Thymus (tissue), 11 donors: Measurements from ENCODE around the gene ANAPC1. TPM values are rescaled to one million over a fixed set of nuclear protein-coding genes. Genes with fewer than 3 reads are reported as not detected.
"Not testable (repeated sequence)": the region's sequence is repeated elsewhere in the genome, so short reads cannot be mapped to it uniquely, and the experiment has no call there.

Source experiments
- DNase-seq, 9 donors: peaks; one replicate each; pipeline ENCODE4 v3.0.0-alpha.2; 2013; ENCODE audit warnings: low spot score in 9 of 9, low read depth in 6 of 9, missing footprints in 1 of 9
- H3K27ac ChIP-seq, 2 donors: one replicate each; pipeline ENCODE4 v1.5.1; 2013; ENCODE audit warnings: control low read depth in 1 of 2, low read depth in 1 of 2, low read length in 1 of 2, mild to moderate bottlenecking in 1 of 2, moderate library complexity in 1 of 2
- H3K27me3 ChIP-seq, 2 donors: one replicate each; pipeline ENCODE4 v1.5.1; 2013; ENCODE audit warnings: low read length in 1 of 2; ENCODE audit not compliant: control insufficient read depth in 2 of 2, insufficient read depth in 1 of 2
- H3K36me3 ChIP-seq, 2 donors: one replicate each; pipeline ENCODE4 v1.5.1; 2013; ENCODE audit warnings: low read length in 1 of 2, mild to moderate bottlenecking in 1 of 2, moderate library complexity in 1 of 2; ENCODE audit not compliant: control insufficient read depth in 2 of 2, insufficient read depth in 2 of 2
- H3K4me1 ChIP-seq, 2 donors: one replicate each; pipeline ENCODE4 v1.5.1; 2013; ENCODE audit warnings: low read length in 2 of 2; ENCODE audit not compliant: control insufficient read depth in 2 of 2, insufficient read depth in 2 of 2
- H3K4me3 ChIP-seq, 2 donors: one replicate each; pipeline ENCODE4 v1.5.1; 2013; ENCODE audit warnings: low read length in 2 of 2, control low read depth in 1 of 2, mild to moderate bottlenecking in 1 of 2
- H3K9me3 ChIP-seq, 2 donors: one replicate each; pipeline ENCODE4 v1.5.1; 2013; ENCODE audit warnings: low read length in 1 of 2, mild to moderate bottlenecking in 1 of 2; ENCODE audit not compliant: control insufficient read depth in 2 of 2, insufficient read depth in 1 of 2
- WGBS: extraction: QIAGEN DNeasy Blood & Tissue Kit; methylation state at CpG from one replicate; pipeline ENCODE4 v1.1.7; 2013; 5-methylcytosine and 5-hydroxymethylcytosine counted together
- polyA plus RNA-seq: library from polyadenylated mRNA; stranded (reverse); fragments of 200-250 nt; gene quantifications from one replicate; pipeline ENCODE4 v1.2.3, GENCODE V29; 2013
- total RNA-seq: library from RNA; stranded (reverse); fragments of 120-200 nt; gene quantifications from one replicate; pipeline ENCODE4 v1.2.4, GENCODE V29; 2013
- donor health status: healthy.

The ANAPC1 gene
- total and polyA plus RNA-seq, 2 donors, result 9.7 to 34.1 TPM

DNA sequence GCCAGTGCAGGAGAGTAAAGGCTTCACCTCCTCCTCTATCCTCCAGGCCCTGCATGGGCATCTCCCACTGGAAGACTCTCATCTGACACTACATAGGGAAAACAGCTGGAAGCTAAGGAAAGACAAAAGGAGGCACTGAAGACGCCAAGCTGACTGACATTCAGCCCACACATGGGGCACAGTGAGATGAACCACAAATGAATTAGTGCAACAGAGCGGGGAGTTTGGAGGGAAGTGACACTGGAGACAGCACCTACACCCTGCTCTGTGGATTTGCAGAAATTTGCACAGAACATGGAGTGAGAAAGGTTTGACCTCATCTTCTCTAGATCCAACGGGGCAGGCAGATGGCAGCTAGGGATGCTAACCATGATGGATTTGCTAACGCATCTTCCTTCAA, 119.8 kb downstream of the ANAPC1 start:
- WGBS, result 98% methylated on average over 4 of the region's 4 CpGs
- H3K27me3 ChIP-seq, H3K36me3 ChIP-seq, H3K27ac ChIP-seq, H3K4me1 ChIP-seq, H3K9me3 ChIP-seq, DNase-seq, H3K4me3 ChIP-seq: not testable (repeated sequence)

DNA sequence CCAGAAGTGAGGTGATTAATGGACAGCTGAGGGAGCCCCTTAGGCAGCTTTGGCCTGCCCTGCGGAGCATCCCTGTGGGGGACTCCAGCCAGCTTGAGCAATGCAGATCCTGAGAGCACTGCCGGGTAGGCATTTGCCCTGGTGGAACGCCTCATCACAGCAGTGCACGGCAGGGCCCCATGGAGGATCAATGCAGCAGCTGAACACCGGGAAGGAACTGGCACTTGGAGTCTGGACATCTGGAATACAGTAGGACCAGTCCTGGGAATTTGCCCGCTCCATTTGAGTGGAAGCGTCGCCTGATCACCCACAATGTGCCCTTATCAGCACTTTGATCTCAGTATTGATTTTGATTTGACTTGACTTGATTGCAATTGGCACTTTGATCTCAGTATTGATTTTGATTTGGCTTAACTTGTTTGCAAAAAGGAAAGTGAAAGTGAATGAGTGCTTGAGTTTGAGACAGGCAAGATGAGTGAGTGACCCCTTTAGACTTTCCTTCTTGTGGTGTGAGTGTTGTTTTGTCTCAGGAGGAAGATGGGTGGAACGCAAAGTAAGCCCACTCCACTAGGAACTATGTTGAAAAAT, 123.2 kb downstream of the ANAPC1 start:
- H3K4me3 ChIP-seq, H3K9me3 ChIP-seq, H3K27ac ChIP-seq, H3K27me3 ChIP-seq, H3K4me1 ChIP-seq, H3K36me3 ChIP-seq, DNase-seq: not testable (repeated sequence)
- over 99% methylated on average over 9 of the region's 9 CpGs for WGBS

DNA sequence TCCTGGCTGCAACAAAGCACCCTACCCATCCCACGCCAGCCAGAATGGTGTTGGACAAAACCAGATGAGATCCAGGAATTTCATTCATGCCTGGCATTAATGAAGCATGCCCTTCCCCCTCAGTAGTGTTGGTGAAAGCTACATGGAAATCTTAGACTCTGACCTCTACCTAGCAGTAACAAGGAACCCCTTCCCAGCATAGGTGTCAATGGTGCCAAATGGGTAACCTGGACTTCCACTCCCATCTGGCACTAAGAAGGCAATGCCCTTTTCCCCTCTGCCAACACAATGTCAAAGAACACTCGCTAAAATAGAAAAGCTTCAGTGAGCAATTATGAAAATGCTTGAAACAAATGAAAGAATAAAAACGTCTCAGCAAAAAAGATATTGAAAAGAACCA, 131.5 kb downstream of the ANAPC1 start:
- not testable (repeated sequence) for H3K27ac ChIP-seq, H3K27me3 ChIP-seq, H3K4me1 ChIP-seq, DNase-seq, H3K36me3 ChIP-seq, H3K4me3 ChIP-seq, H3K9me3 ChIP-seq
- 100% methylated on average over 2 of the region's 3 CpGs for WGBS

GRCh38 chr2:111750641-111751040, 133.4 kb downstream of the ANAPC1 start:
- WGBS, result 16% methylated on average over 1 of the region's 1 CpG

DNA sequence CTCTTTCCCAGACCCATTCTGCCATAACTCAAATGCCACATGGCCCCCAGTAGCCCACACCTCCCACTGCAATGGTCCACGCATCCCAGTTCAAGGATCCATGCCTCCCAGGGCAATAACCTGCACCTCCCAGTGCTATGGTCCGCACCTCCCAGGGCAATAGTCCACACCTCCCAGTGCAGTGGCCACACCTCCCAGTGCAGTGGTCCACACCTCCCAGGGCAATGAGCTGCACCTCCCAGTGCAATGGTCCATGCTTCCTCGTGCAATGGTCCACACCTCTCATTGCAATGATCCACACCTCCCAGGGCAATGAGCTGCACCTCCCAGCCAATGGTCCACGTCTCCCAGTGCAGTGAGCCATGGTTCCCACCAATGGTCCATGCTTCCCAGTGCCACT, 135.6 kb downstream of the ANAPC1 start:
- not testable (repeated sequence) for H3K27ac ChIP-seq, H3K9me3 ChIP-seq, H3K36me3 ChIP-seq, H3K4me1 ChIP-seq, H3K4me3 ChIP-seq, DNase-seq, H3K27me3 ChIP-seq
- WGBS, result 97% methylated on average over 2 of the region's 4 CpGs

More at GRCh38 chr2:111750641-111751040, 133.4 kb downstream of the ANAPC1 start:
- H3K27ac ChIP-seq, DNase-seq, H3K36me3 ChIP-seq, H3K27me3 ChIP-seq, H3K4me3 ChIP-seq, H3K9me3 ChIP-seq, H3K4me1 ChIP-seq: not testable (repeated sequence)

- not testable (repeated sequence) for H3K9me3 ChIP-seq, H3K4me1 ChIP-seq, H3K27ac ChIP-seq, H3K27me3 ChIP-seq, DNase-seq, H3K4me3 ChIP-seq, H3K36me3 ChIP-seq
- WGBS, result 26% methylated on average over 20 of the region's 23 CpGs
These were observed 136.4 kb downstream of the ANAPC1 start for GRCh38 chr2:111747410-111748115.

DNA sequence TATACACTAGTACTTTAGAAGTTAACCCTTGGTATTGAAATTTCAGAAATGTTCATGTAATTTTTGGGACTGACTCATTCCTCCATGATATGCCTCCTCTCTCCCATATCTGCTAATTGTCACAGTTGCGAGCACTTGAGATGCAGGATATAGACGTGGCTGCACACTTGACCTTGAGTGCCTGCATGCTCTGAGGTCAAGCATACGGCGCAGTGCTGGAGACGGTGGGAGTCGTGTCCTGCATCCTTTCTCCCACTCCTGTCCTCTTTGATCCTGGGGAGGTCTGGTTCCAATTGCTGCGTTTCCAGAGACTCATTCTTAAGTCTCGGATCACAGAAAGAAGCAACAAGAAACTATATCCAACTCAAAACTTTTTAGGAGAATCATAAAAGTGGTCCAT, 139.2 kb downstream of the ANAPC1 start:
- not testable (repeated sequence) for H3K9me3 ChIP-seq, H3K27ac ChIP-seq, H3K27me3 ChIP-seq, H3K36me3 ChIP-seq, H3K4me1 ChIP-seq, DNase-seq, H3K4me3 ChIP-seq
- 94% methylated on average over 8 of the region's 8 CpGs for WGBS

DNA sequence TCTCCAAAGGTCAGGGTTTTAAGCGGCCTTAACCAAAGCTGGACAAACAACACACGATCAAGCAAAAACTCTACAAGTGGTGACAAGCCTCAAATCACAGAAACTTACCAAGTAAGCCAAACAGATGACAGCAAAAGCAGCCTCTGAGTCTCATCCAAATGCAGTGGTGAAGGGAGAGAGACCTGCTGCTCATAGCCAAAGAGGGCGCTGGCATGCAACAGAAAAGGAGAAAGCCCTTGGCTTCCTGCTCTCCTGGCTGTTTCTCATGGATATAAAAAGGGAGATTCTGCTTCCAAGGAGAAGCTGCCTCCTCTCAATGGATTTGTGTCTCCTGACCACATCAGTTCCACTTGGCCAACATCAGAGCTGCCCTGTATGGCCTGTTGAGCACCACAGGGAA, 142.5 kb downstream of the ANAPC1 start:
- H3K4me3 ChIP-seq, DNase-seq, H3K4me1 ChIP-seq, H3K27ac ChIP-seq, H3K27me3 ChIP-seq, H3K36me3 ChIP-seq, H3K9me3 ChIP-seq: not testable (repeated sequence)
- 93% methylated on average over 2 of the region's 3 CpGs for WGBS

DNA sequence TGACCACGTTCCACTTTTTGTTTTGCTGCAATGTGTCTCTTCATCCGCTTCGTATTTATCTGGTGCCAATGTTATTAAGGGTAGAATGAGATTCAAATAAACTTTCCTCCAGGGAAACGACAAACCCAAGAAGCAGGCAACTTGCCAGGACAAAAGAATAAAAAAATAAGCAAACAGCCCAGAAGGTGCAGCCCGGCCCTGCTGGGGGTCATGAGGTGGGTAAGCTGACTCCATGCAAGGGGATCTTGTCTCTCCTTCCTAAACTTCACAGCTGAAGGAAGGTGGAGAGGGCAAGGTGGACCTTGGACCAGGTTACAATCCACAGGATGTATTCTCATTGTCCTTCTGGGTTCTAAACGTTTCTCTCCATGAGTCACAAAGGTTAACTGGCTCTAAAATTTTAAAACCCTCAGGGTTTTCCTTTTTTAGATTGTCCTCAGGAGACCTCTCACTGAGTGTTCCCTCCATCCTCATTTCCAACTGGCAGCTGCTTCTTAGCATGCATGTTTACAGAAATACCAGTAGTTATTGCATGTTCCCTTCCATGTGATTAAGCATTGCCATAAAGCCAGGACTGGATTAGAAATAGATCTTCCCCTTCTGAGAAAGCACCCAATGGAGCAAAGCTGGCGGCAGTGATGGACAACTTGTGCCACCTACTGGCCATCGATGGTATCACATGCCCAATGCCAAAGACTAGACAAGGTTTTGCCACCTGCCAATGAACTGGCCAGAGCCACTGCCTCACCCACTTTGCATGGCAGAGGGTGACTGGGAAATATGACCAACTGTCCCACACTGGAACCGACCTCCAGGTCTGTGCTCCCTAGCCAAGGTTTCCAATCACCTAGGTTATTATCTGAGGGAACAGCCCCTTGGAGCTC, 147.9 kb downstream of the ANAPC1 start:
- H3K36me3 ChIP-seq, H3K4me3 ChIP-seq, H3K27ac ChIP-seq, H3K4me1 ChIP-seq, H3K27me3 ChIP-seq, H3K9me3 ChIP-seq: not testable (repeated sequence)
- WGBS, result 48% methylated on average over 7 of the region's 9 CpGs
- peak in 1 of 9 donors; percentile 39 for DNase-seq
